HUES64 (cell line): ENCODE data around the gene CNTN6.

Experiments
- H3K27ac ChIP-seq: 2 replicates; pipeline ENCODE4 v1.7.0; 2013; ENCODE audit warnings: low read depth, low read length, inconsistent platforms
- H3K27me3 ChIP-seq: 2 replicates; pipeline ENCODE4 v1.6.1; 2013; ENCODE audit warnings: mild to moderate bottlenecking, low read length; ENCODE audit not compliant: insufficient read depth
- H3K36me3 ChIP-seq: 2 replicates; pipeline ENCODE4 v1.6.1; 2013; ENCODE audit warnings: mild to moderate bottlenecking, low read length; ENCODE audit not compliant: insufficient read depth
- H3K4me1 ChIP-seq: 2 replicates; pipeline ENCODE4 v1.6.1; 2013; ENCODE audit warnings: mild to moderate bottlenecking, low read length, moderate library complexity; ENCODE audit not compliant: insufficient read depth
- H3K4me3 ChIP-seq: 2 replicates; pipeline ENCODE4 v1.5.1; 2013; ENCODE audit warnings: mild to moderate bottlenecking, low read length, moderate library complexity
- H3K9ac ChIP-seq: 2 replicates; pipeline ENCODE4 v1.6.1; 2013; ENCODE audit warnings: mild to moderate bottlenecking, low read depth, low read length
- H3K9me3 ChIP-seq: 2 replicates; pipeline ENCODE4 v1.6.1; 2013; ENCODE audit warnings: low read depth, low read length; ENCODE audit not compliant: insufficient read depth
- WGBS: fragments of 150-250, 120-280 bp; methylation state at CpG from one replicate; pipeline ENCODE4 v1.1.7; 2013; ENCODE audit warnings: missing lambda C conversion rate; 5-methylcytosine and 5-hydroxymethylcytosine counted together

The CNTN6 gene

GRCh38 chr3:1406250-1406649 lies 313.4 kb downstream of the CNTN6 start:
- H3K4me1 ChIP-seq = peaks cover 9% of the 10 kb centered on the region
- H3K27ac ChIP-seq = no peak overlapping the region
- H3K4me3 ChIP-seq = no peak overlapping the region
- peaks cover 3% of the 10 kb centered on the region; the same call in 1 of the 2 replicates for H3K9me3 ChIP-seq
- no peaks in the 10 kb centered on the region for H3K27me3 ChIP-seq
- no peaks in the 10 kb centered on the region for H3K36me3 ChIP-seq
- no peak overlapping the region for H3K9ac ChIP-seq

DNA sequence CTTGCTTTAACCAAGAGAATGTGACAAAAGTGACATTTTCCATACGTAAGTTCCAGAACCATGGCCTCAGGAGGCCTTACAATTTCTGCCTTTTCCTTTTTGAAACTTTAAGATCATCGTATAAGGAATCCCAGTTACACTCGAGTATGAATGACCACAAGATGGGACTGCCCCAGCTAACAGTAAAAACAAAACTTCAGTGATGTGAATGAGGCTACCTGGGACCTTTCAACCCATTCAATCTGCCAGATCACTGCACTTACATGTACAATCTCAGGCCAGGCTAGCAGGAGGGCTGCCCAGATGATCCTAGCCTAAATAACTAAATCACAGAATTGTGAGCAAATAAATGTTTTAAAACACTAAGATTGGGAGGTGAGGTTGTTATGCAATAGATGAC lies 328.8 kb downstream of the CNTN6 start:
- Histone ChIP-seq H3K27me3 (no peaks in the 10 kb centered on the region), H3K36me3 (no peaks in the 10 kb centered on the region), H3K27ac (no peak overlapping the region), H3K4me1 (no peaks in the 10 kb centered on the region), H3K4me3 (no peak overlapping the region), H3K9ac (no peak overlapping the region), H3K9me3 (0 out of 2 replicates have a peak, but pooled peaks cover 7% of the 10 kb centered on the region)
- 81% methylated on average over 3 of the region's 3 CpGs for WGBS

DNA sequence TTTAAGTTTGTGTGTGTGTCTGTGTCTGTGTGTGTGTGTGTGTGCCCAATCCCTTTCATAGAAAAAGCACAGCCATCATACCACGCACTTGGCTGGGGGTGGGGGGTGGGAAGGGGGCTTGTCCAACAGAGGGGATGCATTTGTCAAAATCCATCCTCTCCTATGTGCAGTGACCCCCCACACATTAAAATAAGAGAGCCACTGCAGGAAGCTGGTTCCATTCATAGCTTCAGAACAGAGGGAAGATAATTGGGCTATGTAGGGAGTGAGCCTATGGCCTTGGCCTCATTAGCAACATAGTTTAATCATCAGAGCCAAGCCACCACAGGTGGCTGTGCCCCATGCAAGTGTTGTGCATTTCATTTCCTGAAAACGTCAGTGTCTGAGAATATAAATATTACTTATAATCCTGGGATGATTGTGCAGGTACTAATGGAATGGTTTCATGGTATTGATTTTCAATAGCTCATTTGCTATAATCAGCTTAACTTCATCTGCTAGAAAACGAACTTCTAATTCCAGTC lies 330.8 kb downstream of the CNTN6 start:
- Histone ChIP-seq H3K9ac (no peak overlapping the region), H3K27ac (no peak overlapping the region), H3K9me3 (0 out of 2 replicates have a peak, but pooled peaks cover 4% of the 10 kb centered on the region), H3K4me1 (no peaks in the 10 kb centered on the region), H3K27me3 (no peaks in the 10 kb centered on the region), H3K36me3 (no peaks in the 10 kb centered on the region), H3K4me3 (no peak overlapping the region)
- WGBS = 100% methylated on average over 1 of the region's 3 CpGs

GRCh38 chr3:1439395-1439794 lies 346.6 kb downstream of the CNTN6 start:
- no peaks in the 10 kb centered on the region for H3K27me3 ChIP-seq
- no peaks in the 10 kb centered on the region for H3K4me1 ChIP-seq
- H3K9ac ChIP-seq = no peak overlapping the region
- WGBS = 77% methylated on average over 2 of the region's 2 CpGs
- no peaks in the 10 kb centered on the region for H3K36me3 ChIP-seq
- no peak overlapping the region for H3K4me3 ChIP-seq
- H3K27ac ChIP-seq = no peak overlapping the region
- peaks cover 5% of the 10 kb centered on the region for H3K9me3 ChIP-seq

DNA sequence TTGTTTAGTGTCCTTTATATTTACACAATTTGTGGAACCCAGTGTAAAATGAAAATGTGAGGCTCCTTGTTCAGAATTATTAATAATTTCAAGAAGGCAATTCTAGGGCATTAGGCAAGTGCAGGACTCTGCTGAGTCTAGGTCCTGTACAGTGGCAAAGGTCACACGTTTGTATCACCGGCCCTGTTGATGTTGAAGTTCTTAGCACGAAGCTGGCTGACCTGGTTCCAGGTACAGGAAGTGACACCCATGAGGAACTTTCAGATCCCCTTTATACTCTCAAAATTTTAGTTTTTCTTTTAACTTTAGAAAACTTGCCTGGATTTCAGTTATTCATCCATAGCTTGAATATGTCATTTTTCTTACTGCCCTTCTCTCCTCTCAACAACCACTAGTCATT lies 349.4 kb downstream of the CNTN6 start:
- WGBS = 91% methylated on average over 3 of the region's 3 CpGs
- peaks cover 5% of the 10 kb centered on the region for H3K9me3 ChIP-seq
- no peak overlapping the region for H3K4me3 ChIP-seq
- H3K27me3 ChIP-seq = no peaks in the 10 kb centered on the region
- no peaks in the 10 kb centered on the region for H3K4me1 ChIP-seq
- no peak overlapping the region for H3K9ac ChIP-seq
- no peaks in the 10 kb centered on the region for H3K36me3 ChIP-seq
- no peak overlapping the region for H3K27ac ChIP-seq

- Histone ChIP-seq H3K27me3 (no peaks in the 10 kb centered on the region), H3K9me3 (peaks cover 5% of the 10 kb centered on the region)
- WGBS = 83% methylated on average over 3 of the region's 3 CpGs
Measured at GRCh38 chr3:1444195-1444594, 351.4 kb downstream of the CNTN6 start.

GRCh38 chr3:1446531-1446930 lies 353.7 kb downstream of the CNTN6 start:
- Histone ChIP-seq H3K4me1 (no peaks in the 10 kb centered on the region), H3K27me3 (no peaks in the 10 kb centered on the region)

More at GRCh38 chr3:1444195-1444594, 351.4 kb downstream of the CNTN6 start:
- Histone ChIP-seq H3K9ac (no peak overlapping the region), H3K27ac (no peak overlapping the region), H3K4me1 (no peaks in the 10 kb centered on the region), H3K4me3 (no peak overlapping the region), H3K36me3 (no peaks in the 10 kb centered on the region)

DNA sequence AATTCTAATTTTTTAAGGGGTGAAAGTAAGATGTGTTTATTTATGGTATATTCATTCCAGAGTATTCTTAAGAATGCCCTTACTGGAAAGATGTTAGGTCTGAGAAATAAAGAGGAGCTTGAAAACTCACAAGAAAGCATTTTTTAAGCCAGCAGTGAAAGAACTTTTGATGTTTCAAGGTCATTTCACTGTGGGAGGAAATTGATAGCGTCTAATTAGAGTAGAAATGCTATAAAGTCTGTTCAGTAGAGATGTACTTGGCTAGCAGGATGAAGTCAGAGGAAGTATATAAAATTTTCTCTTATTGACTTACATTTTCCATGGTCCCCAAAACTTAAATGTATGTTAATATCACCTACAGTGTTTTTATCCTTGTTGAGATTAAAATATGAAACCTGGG lies 354.6 kb downstream of the CNTN6 start:
- peaks cover 3% of the 10 kb centered on the region; the same call in 1 of the 2 replicates for H3K9me3 ChIP-seq
- H3K27me3 ChIP-seq = no peaks in the 10 kb centered on the region
- no peak overlapping the region for H3K4me3 ChIP-seq
- H3K27ac ChIP-seq = no peak overlapping the region
- H3K4me1 ChIP-seq = no peaks in the 10 kb centered on the region
- no peak overlapping the region for H3K9ac ChIP-seq
- H3K36me3 ChIP-seq = no peaks in the 10 kb centered on the region
- 50% methylated on average over 1 of the region's 1 CpG for WGBS

More at GRCh38 chr3:1446531-1446930, 353.7 kb downstream of the CNTN6 start:
- no peaks in the 10 kb centered on the region for H3K36me3 ChIP-seq
- H3K9ac ChIP-seq = no peak overlapping the region
- H3K9me3 ChIP-seq = peaks cover 3% of the 10 kb centered on the region; the same call in 1 of the 2 replicates
- H3K27ac ChIP-seq = no peak overlapping the region
- H3K4me3 ChIP-seq = no peak overlapping the region

DNA sequence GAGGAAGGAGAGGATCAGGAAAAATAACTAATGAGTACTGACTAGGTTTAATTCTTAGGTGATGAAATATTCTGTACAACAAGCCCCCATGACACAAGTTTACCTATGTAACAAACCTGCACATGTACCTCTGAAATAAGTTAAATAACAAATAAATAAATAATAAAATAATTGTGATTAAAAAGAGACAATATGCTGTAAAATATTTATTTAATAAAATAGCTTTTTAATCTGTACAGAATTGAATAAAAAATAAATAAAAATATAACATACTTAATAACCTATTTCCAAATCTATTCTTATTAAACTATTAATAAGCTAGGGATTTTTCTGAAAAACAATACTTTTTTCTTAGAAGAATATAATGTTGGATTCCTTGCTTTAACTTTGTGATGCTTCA lies 355.6 kb downstream of the CNTN6 start:
- no peaks in the 10 kb centered on the region for H3K27me3 ChIP-seq
- H3K4me3 ChIP-seq = no peak overlapping the region
- peaks cover 3% of the 10 kb centered on the region; the same call in 1 of the 2 replicates for H3K9me3 ChIP-seq
- no peak overlapping the region for H3K9ac ChIP-seq
- no peaks in the 10 kb centered on the region for H3K36me3 ChIP-seq
- no peaks in the 10 kb centered on the region for H3K4me1 ChIP-seq
- no peak overlapping the region for H3K27ac ChIP-seq
